PFSK-1 (cell line): Measurements from ENCODE around the gene SEMA4F.

ENCODE experiments used
- FOXP2 ChIP-seq: optimal IDR thresholded peaks from 2 replicates; pipeline ENCODE3; 2011; ENCODE audit warnings: borderline replicate concordance, control low read depth, inconsistent platforms; ENCODE audit not compliant: insufficient read depth; ENCODE audit errors: extremely low read length, extremely low read depth
- POLR2AphosphoS5 ChIP-seq: IDR thresholded peaks from 2 replicates; pipeline ENCODE4 v1.6.1; 2012; ENCODE audit warnings: low read depth, mild to moderate bottlenecking, control low read depth, low read length, moderate library complexity
- SIN3A ChIP-seq: IDR thresholded peaks from 2 replicates; pipeline ENCODE4 v1.6.1; 2012; ENCODE audit warnings: mild to moderate bottlenecking, low read length, moderate library complexity, borderline replicate concordance; ENCODE audit not compliant: insufficient read depth
- TAF1 ChIP-seq: IDR thresholded peaks from 2 replicates; pipeline ENCODE4 v1.6.1; 2012; ENCODE audit warnings: low read length, control low read depth, borderline replicate concordance; ENCODE audit not compliant: insufficient read depth
- TF ChIP-seq, protein P1 (sequence below), 2 experiments: IDR thresholded peaks; 2 replicates each; pipeline versions ENCODE4 v1.6.1 to v1.8.0; 2011 to 2012; ENCODE audit warnings: low read depth in 2 of 2, low read length in 2 of 2, control low read depth in 1 of 2, inconsistent platforms in 1 of 2, mild to moderate bottlenecking in 1 of 2, moderate library complexity in 1 of 2; ENCODE audit not compliant: insufficient read depth in 1 of 2

DNA sequence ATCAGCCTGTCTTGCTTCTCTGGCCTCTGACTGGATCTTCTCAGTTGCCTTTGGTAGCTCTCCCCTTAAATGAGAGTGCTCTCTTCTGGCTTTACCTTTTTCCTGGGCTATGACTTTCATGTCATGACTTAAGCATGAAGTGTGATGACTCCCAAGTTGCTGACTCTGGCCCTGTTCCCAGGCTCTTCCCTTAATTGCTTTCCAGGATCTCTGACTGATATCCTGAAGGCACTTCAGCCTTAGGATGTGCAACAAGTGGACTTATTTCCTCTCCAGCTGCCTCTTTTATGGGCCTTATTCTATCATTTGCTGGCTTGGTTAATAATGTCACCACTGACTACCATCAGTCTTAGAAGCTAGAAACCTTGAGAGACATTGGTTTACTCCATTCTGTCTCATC, 17.4 kb downstream of the SEMA4F start:
- TF ChIP-seq FOXP2 (no peak), TAF1 (no peak), POLR2AphosphoS5 (no peak), SIN3A (no peak)
- TF ChIP-seq, protein P1, sequence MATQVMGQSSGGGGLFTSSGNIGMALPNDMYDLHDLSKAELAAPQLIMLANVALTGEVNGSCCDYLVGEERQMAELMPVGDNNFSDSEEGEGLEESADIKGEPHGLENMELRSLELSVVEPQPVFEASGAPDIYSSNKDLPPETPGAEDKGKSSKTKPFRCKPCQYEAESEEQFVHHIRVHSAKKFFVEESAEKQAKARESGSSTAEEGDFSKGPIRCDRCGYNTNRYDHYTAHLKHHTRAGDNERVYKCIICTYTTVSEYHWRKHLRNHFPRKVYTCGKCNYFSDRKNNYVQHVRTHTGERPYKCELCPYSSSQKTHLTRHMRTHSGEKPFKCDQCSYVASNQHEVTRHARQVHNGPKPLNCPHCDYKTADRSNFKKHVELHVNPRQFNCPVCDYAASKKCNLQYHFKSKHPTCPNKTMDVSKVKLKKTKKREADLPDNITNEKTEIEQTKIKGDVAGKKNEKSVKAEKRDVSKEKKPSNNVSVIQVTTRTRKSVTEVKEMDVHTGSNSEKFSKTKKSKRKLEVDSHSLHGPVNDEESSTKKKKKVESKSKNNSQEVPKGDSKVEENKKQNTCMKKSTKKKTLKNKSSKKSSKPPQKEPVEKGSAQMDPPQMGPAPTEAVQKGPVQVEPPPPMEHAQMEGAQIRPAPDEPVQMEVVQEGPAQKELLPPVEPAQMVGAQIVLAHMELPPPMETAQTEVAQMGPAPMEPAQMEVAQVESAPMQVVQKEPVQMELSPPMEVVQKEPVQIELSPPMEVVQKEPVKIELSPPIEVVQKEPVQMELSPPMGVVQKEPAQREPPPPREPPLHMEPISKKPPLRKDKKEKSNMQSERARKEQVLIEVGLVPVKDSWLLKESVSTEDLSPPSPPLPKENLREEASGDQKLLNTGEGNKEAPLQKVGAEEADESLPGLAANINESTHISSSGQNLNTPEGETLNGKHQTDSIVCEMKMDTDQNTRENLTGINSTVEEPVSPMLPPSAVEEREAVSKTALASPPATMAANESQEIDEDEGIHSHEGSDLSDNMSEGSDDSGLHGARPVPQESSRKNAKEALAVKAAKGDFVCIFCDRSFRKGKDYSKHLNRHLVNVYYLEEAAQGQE (IDR thresholded peaks at IDR 0.05; ENCODE audit: insufficient read depth in 1 of 2, low read depth in 2 of 2, low read length in 2 of 2): no peak
